ENCODE data around the gene ZNF740.

The ZNF740 gene

GRCh38 chr12:53212931-53213330, 32.4 kb downstream of the ZNF740 start:
- DNase-seq = no peak

- peak in 50 of 51 donors; percentile 30 to 91 (median 66) for DNase-seq
These were observed 32.8 kb downstream of the ZNF740 start for GRCh38 chr12:53213348-53213747.

- DNase-seq = no peak
These were observed 33.7 kb downstream of the ZNF740 start for GRCh38 chr12:53214221-53214620.

- DNase-seq = no peak
These were observed 34.3 kb downstream of the ZNF740 start for GRCh38 chr12:53214687-53215455.

- DNase-seq = no peak
These were observed 35.0 kb downstream of the ZNF740 start for GRCh38 chr12:53215497-53215896.

- peak in 1 of 51 donors; percentile 19 for DNase-seq
These were observed 36.8 kb downstream of the ZNF740 start for GRCh38 chr12:53217051-53217930.

- peak in 1 of 51 donors; percentile 22 for DNase-seq
These were observed 37.4 kb downstream of the ZNF740 start for GRCh38 chr12:53217931-53218307.

- peak in 3 of 51 donors; percentile 20 to 43 (median 39) for DNase-seq
These were observed 38.2 kb downstream of the ZNF740 start for GRCh38 chr12:53218551-53219291.

- DNase-seq = peak in 2 of 51 donors; percentile 54 to 75
These were observed 38.9 kb downstream of the ZNF740 start for GRCh38 chr12:53219292-53219955.

GRCh38 chr12:53219956-53220693, 39.6 kb downstream of the ZNF740 start:
- DNase-seq = peak in 25 of 51 donors; percentile 22 to 89 (median 53)

GRCh38 chr12:53220694-53221202, 40.2 kb downstream of the ZNF740 start:
- peak in 44 of 51 donors; percentile 29 to 88 (median 69) for DNase-seq

- peak in 44 of 51 donors; percentile 28 to 85 (median 62) for DNase-seq
These were observed 40.9 kb downstream of the ZNF740 start for GRCh38 chr12:53221203-53222080.

GRCh38 chr12:53222170-53222721, 41.7 kb downstream of the ZNF740 start:
- no peak for DNase-seq

GRCh38 chr12:53222806-53223261, 42.3 kb downstream of the ZNF740 start:
- no peak for DNase-seq

- peak in 37 of 51 donors; percentile 25 to 82 (median 58) for DNase-seq
These were observed 43.0 kb downstream of the ZNF740 start for GRCh38 chr12:53223389-53224060.

- DNase-seq = no peak
These were observed 43.8 kb downstream of the ZNF740 start for GRCh38 chr12:53224061-53224896.

Data from hypothalamus (tissue), 51 donors.